Skin epidermis (tissue), 12 donors: ENCODE data around the gene DDR1.

ENCODE experiments used
- H3K27ac ChIP-seq, 21 experiments: fragments of 200-600 bp; sonication (generic) in 11 of 21; one replicate each; pipeline ENCODE4 v1.5.0; 2020; ENCODE audit warnings: mild to moderate bottlenecking in 3 of 21, inconsistent platforms in 2 of 21, moderate library complexity in 2 of 21
- H3K4me3 ChIP-seq, 7 experiments: fragments of 200-600 bp; sonication (generic) in 2 of 7; one replicate each; pipeline ENCODE4 v1.5.0; 2020; ENCODE audit warnings: inconsistent platforms in 2 of 7, mild to moderate bottlenecking in 2 of 7, moderate library complexity in 1 of 7

The DDR1 gene

DNA sequence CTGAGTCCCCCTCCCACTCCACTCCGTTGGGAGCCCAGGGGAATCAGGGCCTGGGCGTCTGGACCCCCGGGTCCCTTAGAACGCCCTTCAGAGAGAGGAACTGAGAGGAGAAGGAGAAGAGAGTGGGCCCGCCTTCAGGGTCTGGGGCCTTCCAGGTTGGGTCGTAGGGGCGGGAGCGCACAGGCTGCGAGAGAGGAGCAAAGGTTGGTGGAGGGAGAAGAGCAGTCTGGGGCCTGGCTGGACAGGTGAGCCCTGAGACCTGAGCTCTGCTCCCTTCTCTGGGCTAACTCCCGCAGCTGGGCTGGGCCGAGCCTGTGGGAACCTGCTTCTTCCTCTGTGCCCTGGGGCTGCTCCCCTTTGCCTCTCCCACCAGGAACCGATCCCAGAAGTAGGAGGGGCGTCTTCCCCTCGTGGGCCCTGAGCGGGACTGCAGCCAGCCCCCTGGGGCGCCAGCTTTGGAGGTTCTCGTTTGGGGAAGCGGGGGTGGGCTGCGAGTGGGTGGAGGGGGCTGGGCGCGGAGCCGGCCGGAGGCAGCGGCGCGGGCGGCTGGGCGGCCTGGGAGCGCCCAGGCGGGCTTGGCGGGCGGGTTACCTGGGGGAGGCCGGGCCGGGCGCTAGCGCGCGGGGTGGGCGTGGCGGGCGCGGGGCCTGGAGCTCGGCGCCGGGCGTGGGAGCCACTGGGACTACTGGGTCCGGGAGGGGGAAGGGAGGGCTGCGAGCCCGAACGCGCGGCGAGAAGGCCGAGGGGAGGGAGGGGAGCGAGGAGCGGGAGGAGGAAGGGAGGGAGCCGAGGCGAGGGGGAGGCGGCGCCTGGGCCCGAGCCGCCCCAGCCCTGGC is at the start of gene DDR1:
TSS of gene DDR1 (plus strand) at position 835 of the 836 bp plus-strand sequence. CDS start 4,211 bp downstream, outside the sequence.
- peak within 1 kb of the TSS; percentile 38 to 98 (median 91) for H3K27ac ChIP-seq
- peak within 1 kb of the TSS; percentile 55 to 94 (median 68) for H3K4me3 ChIP-seq

DNA sequence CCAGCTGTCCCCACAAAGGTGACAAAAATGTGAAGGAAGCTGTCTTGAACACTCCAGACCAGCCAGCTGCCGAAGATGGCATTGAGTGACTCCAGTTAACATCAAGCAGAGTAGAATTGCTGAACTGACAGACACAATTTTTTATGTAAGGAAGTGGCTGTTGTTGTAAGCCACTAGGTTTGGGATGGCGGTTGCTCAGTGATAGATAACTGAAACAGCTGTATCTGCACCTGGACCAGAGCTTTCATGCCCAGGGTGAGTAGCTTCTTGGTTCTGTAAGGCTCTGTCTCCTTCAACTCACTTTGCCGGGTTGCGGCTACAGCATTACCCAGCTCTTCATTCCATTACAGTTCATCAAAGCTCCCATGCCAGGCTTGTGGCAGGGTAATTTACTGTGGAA is 49.7 kb upstream of the DDR1 start:
- Histone ChIP-seq H3K4me3 (no peak overlapping the region), H3K27ac (peak overlapping the region in 2 of 21 experiments; percentile 6 to 42)

DNA sequence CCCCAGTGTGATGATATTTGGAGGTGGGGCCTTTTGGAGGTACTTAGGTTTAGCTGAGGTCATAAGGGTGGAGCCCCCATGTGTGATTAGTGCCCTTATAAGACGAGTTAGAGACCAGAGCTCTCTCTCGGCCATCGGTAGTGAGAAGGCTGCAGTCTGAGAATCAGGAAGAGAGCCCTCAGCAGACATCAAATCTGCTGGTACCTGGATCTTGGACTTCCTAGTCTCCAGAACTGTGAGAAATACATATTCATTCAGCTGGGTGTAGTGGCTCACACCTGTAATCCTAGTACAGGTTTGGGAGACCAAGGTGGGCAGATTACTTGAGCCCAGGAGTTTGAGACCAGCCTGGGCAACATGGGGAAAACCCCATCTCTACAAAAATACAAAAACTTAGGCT is 48.7 kb upstream of the DDR1 start:
- Histone ChIP-seq H3K4me3 (no peak overlapping the region), H3K27ac (peak overlapping the region in 1 of 21 experiments; percentile 6)

DNA sequence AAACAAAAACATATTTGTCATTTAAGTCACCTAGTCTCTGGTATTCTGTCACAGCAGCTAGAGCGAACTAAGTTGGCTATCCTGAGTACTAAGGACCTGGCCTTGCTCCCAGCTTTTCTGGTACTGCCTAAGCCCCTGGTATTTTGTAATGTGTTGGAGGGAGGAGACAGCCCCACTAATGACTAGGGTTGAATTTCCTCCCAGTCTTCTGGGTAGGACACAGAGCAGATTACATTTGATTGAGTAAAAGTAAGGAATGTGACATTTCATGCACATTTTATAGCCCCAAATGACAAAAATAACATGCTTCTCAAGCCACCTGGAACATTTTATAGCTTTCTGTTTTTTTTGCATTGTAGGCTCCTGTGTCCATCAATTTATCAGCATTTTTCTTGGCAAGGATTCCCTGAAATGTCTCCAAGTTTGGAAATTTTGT is 47.9 kb upstream of the DDR1 start:
- Histone ChIP-seq H3K27ac (no peak overlapping the region), H3K4me3 (no peak overlapping the region)

- no peak overlapping the region for H3K4me3 ChIP-seq
- no peak overlapping the region for H3K27ac ChIP-seq
Observed at GRCh38 chr6:30836957-30837356, 47.4 kb upstream of the DDR1 start.

- H3K27ac ChIP-seq = no peak overlapping the region
- H3K4me3 ChIP-seq = no peak overlapping the region
Observed at GRCh38 chr6:30837432-30837831, 46.9 kb upstream of the DDR1 start.

DNA sequence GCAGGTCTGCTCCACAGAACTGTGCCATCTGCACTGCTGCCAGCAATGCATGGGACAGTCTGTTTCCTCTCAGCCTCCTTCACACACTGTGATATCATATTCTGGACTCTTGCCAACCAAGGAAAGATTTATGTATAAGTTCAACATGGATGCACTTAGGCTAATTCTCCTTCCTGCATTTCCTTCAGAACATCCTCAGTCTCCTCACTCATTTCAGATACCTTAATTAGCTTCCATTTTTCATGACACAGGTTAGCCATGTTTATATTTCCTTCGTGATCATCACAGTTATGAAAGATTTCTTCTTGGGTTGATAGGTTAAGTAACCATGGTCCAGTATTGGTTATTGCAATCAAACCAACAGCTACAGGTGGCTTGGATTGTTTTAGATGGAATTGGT is 46.4 kb upstream of the DDR1 start:
- no peak overlapping the region for H3K27ac ChIP-seq
- H3K4me3 ChIP-seq = no peak overlapping the region

DNA sequence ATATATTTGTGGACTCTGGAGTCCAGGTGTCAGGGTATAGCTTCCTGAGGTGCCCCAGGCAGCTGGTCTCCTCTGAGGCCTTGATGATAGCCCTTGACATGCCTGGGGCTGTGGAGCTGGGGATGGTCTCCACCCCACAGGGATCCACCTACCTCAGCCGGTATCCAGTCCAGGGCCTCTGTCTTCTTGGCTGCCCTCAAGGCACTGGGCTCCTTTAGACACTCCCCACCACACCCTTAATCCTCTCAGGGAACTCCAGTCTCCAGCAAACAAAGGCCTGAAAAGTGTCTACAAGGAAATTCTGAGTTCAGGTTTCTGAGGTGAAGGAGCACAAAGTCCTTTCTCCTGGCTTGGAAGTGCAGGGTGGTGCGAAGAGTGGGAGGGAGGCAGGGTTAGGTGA is 44.6 kb upstream of the DDR1 start:
- Histone ChIP-seq H3K4me3 (no peak overlapping the region), H3K27ac (peak overlapping the region in 1 of 21 experiments; percentile 17)

DNA sequence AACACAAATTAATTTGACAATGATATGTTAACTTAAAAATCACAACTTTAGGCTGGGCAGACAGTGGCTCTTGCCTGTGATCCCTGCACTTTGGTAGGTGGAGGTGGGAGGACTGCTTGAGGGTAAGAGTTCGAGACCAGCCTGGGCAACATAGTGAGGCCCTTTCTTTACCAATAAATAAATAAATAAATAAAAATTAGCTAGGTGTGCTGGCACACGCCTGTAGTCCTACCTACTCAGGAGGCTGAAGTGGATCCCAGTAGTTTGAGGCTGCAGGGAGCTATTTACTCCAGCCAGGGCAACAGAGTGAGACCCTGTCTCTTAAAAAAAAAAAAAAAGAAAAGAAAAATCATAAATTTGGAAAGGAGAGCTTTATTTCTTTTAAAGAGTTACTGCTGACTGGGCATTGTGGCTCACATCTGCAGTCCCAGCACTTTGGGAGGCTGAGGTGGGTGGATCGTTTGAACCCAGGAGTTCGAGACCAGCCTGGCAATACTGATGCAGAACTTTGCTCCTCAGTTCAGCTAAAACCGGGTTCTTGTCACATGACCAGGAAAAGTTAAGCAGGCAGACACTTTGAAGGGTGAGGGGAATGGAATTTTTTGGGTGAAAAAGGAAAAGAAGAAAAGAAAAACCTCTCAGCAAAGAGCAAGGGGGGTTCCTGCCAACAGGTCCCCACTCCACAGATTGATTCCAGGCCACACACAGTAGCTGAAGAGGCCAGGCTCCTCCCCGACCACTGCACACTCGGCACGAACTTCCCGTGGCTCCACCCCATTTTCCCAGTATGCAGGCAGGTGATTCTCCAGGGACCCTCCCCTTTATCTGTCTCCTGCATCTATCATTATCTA is 44.0 kb upstream of the DDR1 start:
- peak overlapping the region in 1 of 21 experiments; percentile 17 for H3K27ac ChIP-seq
- no peak overlapping the region for H3K4me3 ChIP-seq

- Histone ChIP-seq H3K27ac (no peak overlapping the region), H3K4me3 (no peak overlapping the region)
Observed at GRCh38 chr6:30840935-30841643, 43.2 kb upstream of the DDR1 start.

DNA sequence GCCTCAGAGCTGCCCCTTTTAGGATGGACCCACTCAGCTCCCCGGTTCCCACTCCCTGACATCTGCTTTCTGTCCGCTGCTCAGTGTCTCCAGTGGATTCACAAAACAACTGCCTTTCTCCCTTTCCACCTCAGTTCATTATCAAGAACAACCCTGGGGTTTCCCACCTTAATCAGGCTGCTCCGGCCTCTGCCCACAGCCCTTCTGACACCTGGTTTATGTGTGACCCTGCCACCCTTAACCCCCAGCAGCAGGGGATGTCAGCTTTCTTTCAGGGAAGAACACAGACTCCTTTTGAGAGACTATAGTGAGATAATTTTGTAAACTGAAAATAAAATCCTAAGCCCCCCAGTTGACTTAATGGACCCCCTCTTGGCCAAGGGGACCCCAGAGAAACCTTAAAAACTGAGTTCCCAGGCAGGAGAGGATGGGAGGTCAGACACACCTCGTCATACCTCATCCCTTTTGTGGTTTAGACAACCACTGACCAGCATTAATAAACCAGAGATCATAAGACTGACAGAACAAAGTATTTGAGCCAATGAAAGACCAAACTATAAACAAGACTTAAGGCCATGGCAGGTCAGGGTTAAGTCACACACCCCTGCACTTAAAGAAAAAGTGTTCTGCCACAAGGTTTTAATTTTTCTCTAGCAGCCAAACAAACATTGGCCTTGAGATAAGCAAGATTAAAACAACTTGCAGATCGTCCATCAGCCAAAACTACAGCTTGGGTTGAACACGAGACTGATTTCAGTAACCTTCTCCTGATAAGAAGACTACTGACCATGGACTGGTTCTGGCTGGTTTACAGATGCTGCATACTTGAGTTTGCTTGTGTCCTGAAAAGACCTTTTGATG is 42.4 kb upstream of the DDR1 start:
- Histone ChIP-seq H3K27ac (no peak overlapping the region), H3K4me3 (no peak overlapping the region)

DNA sequence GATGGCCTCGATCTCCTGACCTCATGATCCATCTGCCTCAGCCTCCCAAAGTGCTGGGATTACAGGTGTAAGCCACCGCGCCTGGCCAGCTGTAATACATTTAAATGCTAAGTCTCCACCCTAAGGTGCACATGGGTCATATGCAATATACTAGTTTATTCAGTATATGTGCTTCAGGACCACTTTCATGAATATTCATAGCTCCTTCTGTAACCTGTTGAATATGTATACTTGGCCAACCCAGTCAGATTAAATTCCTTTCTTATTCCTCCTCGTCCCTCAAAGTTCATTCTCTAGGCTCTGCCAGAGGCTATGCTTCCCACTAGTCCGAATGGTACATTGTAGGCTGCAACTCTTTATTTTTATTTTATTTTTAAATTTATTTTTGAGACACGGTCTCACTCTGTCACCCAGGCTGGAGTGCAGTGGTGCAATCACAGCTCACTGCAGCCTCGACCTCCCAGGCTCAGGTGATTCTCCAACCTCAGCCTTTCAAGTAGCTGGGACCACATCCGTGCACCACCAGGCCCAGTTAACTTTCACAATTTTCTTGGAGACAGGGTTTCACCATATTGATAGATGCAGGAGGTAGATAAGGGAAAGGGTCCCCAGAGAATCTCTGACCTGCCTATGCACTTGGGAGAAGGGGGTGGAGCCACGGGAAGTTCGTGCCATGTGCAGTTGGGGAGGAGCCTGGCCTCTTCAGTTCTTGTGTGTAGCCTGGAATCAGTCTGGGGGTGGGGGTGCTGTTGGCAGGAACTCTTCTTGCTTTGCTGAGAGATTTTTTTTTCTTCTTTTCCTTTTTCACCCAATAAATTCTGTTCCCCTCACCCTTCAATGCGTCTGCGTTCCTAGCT is 41.3 kb upstream of the DDR1 start:
- H3K27ac ChIP-seq = peak overlapping the region in 2 of 21 experiments; percentile 28 to 41
- no peak overlapping the region for H3K4me3 ChIP-seq

GRCh38 chr6:30843611-30843998 is 40.7 kb upstream of the DDR1 start:
- Histone ChIP-seq H3K27ac (peak overlapping the region in 2 of 21 experiments; percentile 28 to 41), H3K4me3 (no peak overlapping the region)

DNA sequence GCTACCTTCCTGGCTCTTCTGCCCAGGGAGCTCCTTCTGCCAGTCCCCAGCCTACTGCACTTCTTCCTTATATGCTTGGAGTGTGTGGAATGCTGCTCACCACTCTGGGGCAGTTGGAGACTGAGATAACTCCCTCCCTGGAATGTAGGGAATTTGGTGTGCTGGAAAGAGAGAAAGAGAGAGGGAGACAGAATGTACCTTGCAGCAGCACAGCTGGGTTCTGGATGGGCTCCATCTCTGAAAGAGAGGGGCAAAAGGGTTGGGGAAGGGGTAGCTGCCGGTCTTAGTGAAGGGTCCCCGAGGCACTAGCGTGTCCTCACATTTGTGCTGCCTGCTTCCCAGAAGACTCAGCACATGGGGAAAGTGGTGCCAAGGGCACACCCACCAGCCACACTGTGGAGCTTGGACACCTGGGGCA is 40.2 kb upstream of the DDR1 start:
- H3K4me3 ChIP-seq = no peak overlapping the region
- H3K27ac ChIP-seq = peak overlapping the region in 1 of 21 experiments; percentile 41

GRCh38 chr6:30845183-30845582 is 39.1 kb upstream of the DDR1 start:
- Histone ChIP-seq H3K27ac (no peak overlapping the region), H3K4me3 (no peak overlapping the region)

DNA sequence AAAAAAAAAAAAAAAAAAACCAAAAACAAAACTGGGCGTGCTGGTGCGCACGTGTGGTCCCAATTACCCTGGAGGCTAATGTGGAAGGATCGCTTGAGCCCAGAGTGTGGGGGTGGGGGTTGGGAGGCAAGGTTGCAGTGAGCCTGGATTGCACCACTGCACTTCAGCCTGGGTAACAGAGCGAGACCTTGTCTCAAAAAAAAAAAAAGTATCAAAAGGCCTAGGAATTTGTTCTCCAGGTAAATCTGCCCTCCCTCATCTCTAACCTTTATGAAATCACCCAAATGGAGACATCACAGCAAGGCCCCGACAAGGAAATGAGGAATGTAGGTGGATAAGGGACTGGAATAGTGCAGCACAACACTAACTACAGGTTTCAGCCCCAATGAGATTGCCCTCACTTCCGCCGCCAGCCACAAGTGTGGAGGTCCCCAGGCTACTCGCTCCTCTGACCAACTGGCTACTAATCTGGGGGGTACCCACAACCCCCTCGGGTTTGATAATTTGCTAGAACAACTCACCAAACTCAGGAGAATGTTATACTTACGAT is 36.8 kb upstream of the DDR1 start:
- Histone ChIP-seq H3K27ac (peak overlapping the region in 12 of 21 experiments; percentile 4 to 69 (median 54)), H3K4me3 (peak overlapping the region in 1 of 7 experiments; percentile 2)

DNA sequence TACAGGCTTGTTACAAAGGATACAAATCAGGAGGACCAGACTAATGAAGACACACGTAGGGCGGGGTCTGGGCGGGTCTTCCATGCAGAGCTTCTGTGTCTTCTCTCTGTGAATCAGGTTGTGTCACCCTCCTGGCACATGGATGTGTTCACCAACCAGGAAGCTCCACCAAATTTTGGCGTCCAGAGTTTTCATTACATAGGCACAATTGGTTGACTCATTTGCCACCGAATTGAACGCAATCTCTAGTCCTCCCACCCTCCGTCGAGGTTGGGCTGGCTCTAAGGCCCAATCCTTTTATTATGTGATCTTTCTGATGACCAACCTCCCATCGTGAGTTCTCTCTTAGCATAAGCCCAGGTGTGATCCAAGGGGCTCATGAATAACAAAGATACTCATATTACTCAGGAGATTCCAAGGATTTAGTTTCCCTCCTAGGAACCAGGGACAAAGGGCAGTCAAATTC is 36.3 kb upstream of the DDR1 start:
- Histone ChIP-seq H3K27ac (peak overlapping the region in 9 of 21 experiments; percentile 4 to 69 (median 55)), H3K4me3 (peak overlapping the region in 1 of 7 experiments; percentile 2)
